ENCODE measurements around the gene PLD5.
A peak's percentile ranks its signal among the peaks of the same experiment; 100 is the strongest.

Gene PLD5

GRCh38 chr1:242524571-242525359 is at the start of gene PLD5:
PLD5 (minus strand) TSS chr1:242524697.
- peak in 24 of 56 donors; percentile 2 to 63 (median 22) for DNase-seq

GRCh38 chr1:242569867-242570266 is 45.4 kb upstream of the PLD5 start:
- no peak for DNase-seq

- DNase-seq = no peak
These were observed 44.2 kb upstream of the PLD5 start for GRCh38 chr1:242568666-242569065.

- no peak for DNase-seq
These were observed 43.1 kb upstream of the PLD5 start for GRCh38 chr1:242567596-242567995.

GRCh38 chr1:242556759-242557158 is 32.3 kb upstream of the PLD5 start:
- DNase-seq = no peak

GRCh38 chr1:242556276-242556675 is 31.8 kb upstream of the PLD5 start:
- DNase-seq = no peak

GRCh38 chr1:242554577-242554976 is 30.1 kb upstream of the PLD5 start:
- DNase-seq = no peak

GRCh38 chr1:242546849-242547729 is 22.6 kb upstream of the PLD5 start:
- DNase-seq = no peak

- DNase-seq = no peak
These were observed 21.9 kb upstream of the PLD5 start for GRCh38 chr1:242546441-242546840.

GRCh38 chr1:242544071-242544470 is 19.6 kb upstream of the PLD5 start:
- no peak for DNase-seq

GRCh38 chr1:242542271-242542670 is 17.8 kb upstream of the PLD5 start:
- no peak for DNase-seq

GRCh38 chr1:242535986-242536385 is 11.5 kb upstream of the PLD5 start:
- no peak for DNase-seq

GRCh38 chr1:242534753-242535152 is 10.3 kb upstream of the PLD5 start:
- DNase-seq = no peak

GRCh38 chr1:242530761-242531160 is 6.3 kb upstream of the PLD5 start:
- no peak for DNase-seq

GRCh38 chr1:242525769-242526168 is 1.3 kb upstream of the PLD5 start:
- DNase-seq = no peak

- peak in 1 of 56 donors; percentile 8 for DNase-seq
These were observed 844 bp upstream of the PLD5 start for GRCh38 chr1:242525360-242525722.

GRCh38 chr1:242523719-242524570 is 552 bp downstream of the PLD5 start:
- DNase-seq = peak in 51 of 56 donors; percentile 8 to 81 (median 58)

- DNase-seq = peak in 11 of 56 donors; percentile 1 to 40 (median 30)
These were observed 1.3 kb downstream of the PLD5 start for GRCh38 chr1:242522996-242523718.

GRCh38 chr1:242522304-242522945 is 2.1 kb downstream of the PLD5 start:
- DNase-seq = peak in 2 of 56 donors; percentile 2

GRCh38 chr1:242515555-242515954 is 8.9 kb downstream of the PLD5 start:
- DNase-seq = no peak
